CD4-positive, alpha-beta T cell (primary cell): ENCODE results near the gene SPECC1L. TPM values are rescaled to one million over a fixed set of nuclear protein-coding genes. Genes with fewer than 3 reads are reported as not detected.
A peak's percentile ranks its signal among the peaks of the same experiment; 100 is the strongest.

ENCODE experiments used
- ATAC-seq: fragments of 200-7000 bp; cut with Tn5 transposase; one replicate; pipeline ENCODE4 v1.10.0; 2022; ENCODE audit warnings: mild to moderate bottlenecking; ENCODE audit not compliant: poor library complexity
- CTCF ChIA-PET: fragments of 350-600 bp; sonication (Branson Sonifier 250); formaldehyde crosslinking; loops from one replicate; lab custom pipeline; 2021; ENCODE audit warnings: antibody characterized with exemption, inconsistent platforms; lab: Charles Lee
- POLR2A ChIA-PET: fragments of 350-600 bp; sonication (Branson Sonifier 250); formaldehyde crosslinking; loops from one replicate; lab custom pipeline; 2021; ENCODE audit warnings: antibody characterized with exemption, inconsistent platforms; lab: Charles Lee
- DNase-seq, 14 experiments: peaks; one replicate each; pipeline ENCODE4 v3.0.0-alpha.2; 2013 to 2020; ENCODE audit warnings: mixed read lengths in 2 of 14
- H3K27ac ChIP-seq, 2 donors: one replicate each; pipeline versions ENCODE4 v1.5.1 to v1.7.0; 2013; ENCODE audit warnings: low read length in 2 of 2, low read depth in 1 of 2, mild to moderate bottlenecking in 1 of 2
- H3K27me3 ChIP-seq, 2 experiments: 1 replicate in 1 of 2; 2 replicates in 1 of 2; pipeline versions ENCODE4 v1.6.1 to v1.7.0; 2013; ENCODE audit warnings: low read length in 2 of 2, control low read depth in 1 of 2, mild to moderate bottlenecking in 1 of 2, moderate library complexity in 1 of 2; ENCODE audit not compliant: insufficient read depth in 2 of 2, control insufficient read depth in 1 of 2
- H3K36me3 ChIP-seq: one replicate; pipeline ENCODE4 v1.6.1; 2013; ENCODE audit warnings: low read length, control low read depth; ENCODE audit not compliant: insufficient read depth
- H3K4me1 ChIP-seq: one replicate; pipeline ENCODE4 v1.6.1; 2013; ENCODE audit warnings: low read length, control low read depth; ENCODE audit not compliant: insufficient read depth
- H3K4me3 ChIP-seq: one replicate; pipeline ENCODE4 v1.5.1; 2013; ENCODE audit warnings: mild to moderate bottlenecking, low read length, moderate library complexity
- H3K9me3 ChIP-seq, 2 experiments: 1 replicate in 1 of 2; 2 replicates in 1 of 2; pipeline versions ENCODE4 v1.6.1 to v1.7.0; 2013; ENCODE audit warnings: low read length in 2 of 2, mild to moderate bottlenecking in 2 of 2, control low read depth in 1 of 2, moderate library complexity in 1 of 2; ENCODE audit not compliant: control insufficient read depth in 1 of 2, insufficient read depth in 1 of 2
- H3K27ac Mint-ChIP-seq: one replicate; pipeline ENCODE4 v1.8.0; 2020; ENCODE audit warnings: mixed read lengths
- H3K27me3 Mint-ChIP-seq: one replicate; pipeline ENCODE4 v1.8.0; 2021; ENCODE audit warnings: mixed read lengths
- H3K36me3 Mint-ChIP-seq: one replicate; pipeline ENCODE4 v1.8.0; 2021; ENCODE audit warnings: low read depth, mixed read lengths
- H3K4me1 Mint-ChIP-seq: one replicate; pipeline ENCODE4 v1.8.0; 2021; ENCODE audit warnings: low read depth, mixed read lengths
- H3K4me3 Mint-ChIP-seq: one replicate; pipeline ENCODE4 v1.8.0; 2020; ENCODE audit warnings: mild to moderate bottlenecking, mixed read lengths
- H3K9me3 Mint-ChIP-seq: one replicate; pipeline ENCODE4 v1.8.0; 2020; ENCODE audit warnings: mixed read lengths
- CTCF ChIP-seq: fragments of 200-600 bp; IDR thresholded peaks from one replicate; pipeline ENCODE4 v1.8.0; 2022; ENCODE audit warnings: antibody characterized with exemption, mild to moderate bottlenecking
- intact Hi-C, 2 experiments: fragments of 100-400 bp; cut with DNase I in 1 of 2; cut with micrococcal nuclease in 1 of 2; formaldehyde crosslinking; loops; one replicate each; pipeline versions ENCODE4 v1.15.1 to v1.9.0; 2023 to 2025; cut with DNase I, micrococcal nuclease
- total RNA-seq, 174 experiments: library from RNA in 2 of 174; stranded (reverse) in 2 of 174; gene quantifications; one replicate each; pipeline ENCODE4 v1.2.3 and lab custom pipeline; 2021 to 2026

The SPECC1L gene
- total RNA-seq, 2 experiments from 2014 or later: 27.5 to 31.8 TPM

GRCh38 chr22:24302591-24302990 lies 32.0 kb downstream of the SPECC1L start:
- no peak for TF ChIP-seq CTCF
- no peak for ATAC-seq
- peaks cover 52% of the 10 kb centered on the region for H3K36me3 Mint-ChIP-seq
- Histone ChIP-seq H3K27ac (no peak overlapping the region), H3K27me3 (no peaks in the 10 kb centered on the region), H3K4me1 (peaks cover 28% of the 10 kb centered on the region), H3K4me3 (no peak overlapping the region), H3K9me3 (no peaks in the 10 kb centered on the region), H3K36me3 (peaks cover 15% of the 10 kb centered on the region)
- POLR2A ChIA-PET: interaction anchor here (0.8 kb wide), 1 partner anchor 253 kb away, joined by 3 read pairs; the partner anchor contains the start of gene GUCD1
- CTCF ChIA-PET: interaction anchor here (1.2 kb wide), 1 partner anchor 145 kb away, joined by 3 read pairs; no protein-coding TSS in a partner anchor
- peaks cover 85% of the 10 kb centered on the region for H3K4me1 Mint-ChIP-seq
- peak overlapping the region; percentile 72 for H3K27ac Mint-ChIP-seq
- H3K9me3 Mint-ChIP-seq: no peaks in the 10 kb centered on the region
- intact Hi-C loops: no loop called here
- no peaks in the 10 kb centered on the region for H3K27me3 Mint-ChIP-seq
- DNase-seq: no peak
- peak overlapping the region; percentile 52 for H3K4me3 Mint-ChIP-seq

- CTCF ChIA-PET: interaction anchor here (1.2 kb wide), 1 partner anchor 146 kb away, joined by 3 read pairs; no protein-coding TSS in a partner anchor
- peaks cover 15% of the 10 kb centered on the region for H3K36me3 ChIP-seq
Observed at GRCh38 chr22:24303007-24303406, 32.4 kb downstream of the SPECC1L start.

GRCh38 chr22:24304062-24304675 lies 33.5 kb downstream of the SPECC1L start:
- DNase-seq (no peak), ATAC-seq (no peak)
- H3K36me3 ChIP-seq: peaks cover 15% of the 10 kb centered on the region
- no peaks in the 10 kb centered on the region for H3K27me3 ChIP-seq
- intact Hi-C loops: no loop called here
- H3K4me3 ChIP-seq: no peak overlapping the region
- Mint-ChIP-seq H3K9me3 (no peaks in the 10 kb centered on the region), H3K36me3 (peaks cover 63% of the 10 kb centered on the region), H3K27me3 (no peaks in the 10 kb centered on the region), H3K27ac (peak overlapping the region; percentile 24), H3K4me3 (peak overlapping the region; percentile 3), H3K4me1 (peaks cover 77% of the 10 kb centered on the region)
- no peaks in the 10 kb centered on the region for H3K9me3 ChIP-seq
- POLR2A ChIA-PET: interaction anchor here (1.2 kb wide), 1 partner anchor 61 kb away, joined by 3 read pairs; no protein-coding TSS in a partner anchor
- TF ChIP-seq CTCF: no peak
- no peak overlapping the region for H3K27ac ChIP-seq
- CTCF ChIA-PET: no interaction called here
- peaks cover 28% of the 10 kb centered on the region for H3K4me1 ChIP-seq

More at GRCh38 chr22:24303007-24303406, 32.4 kb downstream of the SPECC1L start:
- ATAC-seq (no peak), DNase-seq (no peak)
- TF ChIP-seq CTCF: no peak
- intact Hi-C loops: no loop called here
- no peaks in the 10 kb centered on the region for H3K27me3 Mint-ChIP-seq
- H3K4me3 ChIP-seq: no peak overlapping the region
- peaks cover 52% of the 10 kb centered on the region for H3K36me3 Mint-ChIP-seq
- no peaks in the 10 kb centered on the region for H3K9me3 ChIP-seq
- H3K4me3 Mint-ChIP-seq: no peak overlapping the region
- POLR2A ChIA-PET: interaction anchor here (0.8 kb wide), 1 partner anchor 252 kb away, joined by 3 read pairs; the partner anchor contains the start of gene GUCD1
- H3K27ac Mint-ChIP-seq: peak overlapping the region; percentile 44
- H3K27ac ChIP-seq: no peak overlapping the region
- no peaks in the 10 kb centered on the region for H3K27me3 ChIP-seq
- peaks cover 28% of the 10 kb centered on the region for H3K4me1 ChIP-seq
- H3K9me3 Mint-ChIP-seq: no peaks in the 10 kb centered on the region
- H3K4me1 Mint-ChIP-seq: peaks cover 85% of the 10 kb centered on the region
